SK-N-SH treated with all-trans-retinoic acid at 6 μM for 48 hours (cell line): ENCODE measurements around the gene TRIM71.

Source experiments
- ATAC-seq: fragments of 200-7000 bp; cut with Tn5 transposase; 3 replicates; pipeline ENCODE4 v1.9.1; 2020; ENCODE audit warnings: mild to moderate bottlenecking, moderate library complexity
- BACH2 ChIP-seq: fragments of 250-450 bp; sonication (Bioruptor Pico); IDR thresholded peaks from 2 replicates; pipeline ENCODE4 v1.9.0; 2021; ENCODE audit warnings: mild to moderate bottlenecking, borderline replicate concordance
- CSDC2 ChIP-seq: fragments of 250-450 bp; sonication (Bioruptor Pico); IDR thresholded peaks from 2 replicates; pipeline ENCODE4 v1.5.0; 2020; ENCODE audit warnings: mild to moderate bottlenecking, moderate library complexity
- ESRRG ChIP-seq: fragments of 250-450 bp; sonication (Bioruptor Pico); IDR thresholded peaks from 2 replicates; pipeline ENCODE4 v1.6.1; 2021; ENCODE audit warnings: mild to moderate bottlenecking
- ISL1 ChIP-seq: fragments of 250-450 bp; sonication (Bioruptor Pico); IDR thresholded peaks from 2 replicates; pipeline ENCODE4 v2.1.2; 2022; ENCODE audit warnings: mild to moderate bottlenecking, moderate library complexity
- OSR1 ChIP-seq: fragments of 250-450 bp; sonication (Bioruptor Pico); IDR thresholded peaks from 2 replicates; pipeline ENCODE4 v1.8.0; 2022; ENCODE audit warnings: moderate library complexity, mild to moderate bottlenecking, inconsistent platforms
- PATZ1 ChIP-seq: fragments of 250-450 bp; sonication (Bioruptor Pico); IDR thresholded peaks from 2 replicates; pipeline ENCODE4 v1.8.0; 2020; ENCODE audit warnings: mild to moderate bottlenecking, moderate library complexity, borderline replicate concordance
- POU6F1 ChIP-seq: fragments of 250-450 bp; sonication (Bioruptor Pico); IDR thresholded peaks from 2 replicates; pipeline ENCODE4 v1.8.0; 2021; ENCODE audit warnings: low read depth, mild to moderate bottlenecking, moderate library complexity, borderline replicate concordance
- PPARA ChIP-seq: fragments of 250-450 bp; sonication (Bioruptor Pico); IDR thresholded peaks from 2 replicates; pipeline ENCODE4 v1.5.0; 2020; ENCODE audit warnings: mild to moderate bottlenecking, borderline replicate concordance
- RARB ChIP-seq: fragments of 250-450 bp; sonication (Bioruptor Pico); IDR thresholded peaks from 2 replicates; pipeline ENCODE4 v1.8.0; 2021; ENCODE audit warnings: mild to moderate bottlenecking, moderate library complexity
- SNAI2 ChIP-seq: fragments of 250-450 bp; sonication (Bioruptor Pico); IDR thresholded peaks from 2 replicates; pipeline ENCODE4 v1.5.0; 2020; ENCODE audit warnings: mild to moderate bottlenecking, moderate library complexity
- TCF4 ChIP-seq: fragments of 250-450 bp; sonication (Bioruptor Pico); IDR thresholded peaks from 2 replicates; pipeline ENCODE4 v1.8.0; 2021; ENCODE audit warnings: mild to moderate bottlenecking, moderate library complexity, borderline replicate concordance
- ZC3H10 ChIP-seq: fragments of 250-450 bp; sonication (Bioruptor Pico); IDR thresholded peaks from 2 replicates; pipeline ENCODE4 v1.5.1; 2021; ENCODE audit warnings: mild to moderate bottlenecking, moderate library complexity
- ZFP3 ChIP-seq: fragments of 250-450 bp; sonication (Bioruptor Pico); IDR thresholded peaks from 2 replicates; pipeline ENCODE4 v1.5.0; 2020; ENCODE audit warnings: mild to moderate bottlenecking, moderate library complexity
- ZFP30 ChIP-seq: fragments of 450-650 bp; formaldehyde crosslinking; IDR thresholded peaks from 2 replicates; pipeline ENCODE4 v1.5.0; 2022; ENCODE audit warnings: mild to moderate bottlenecking, moderate library complexity
- ZNF565 ChIP-seq: fragments of 450-650 bp; formaldehyde crosslinking; conservative IDR thresholded peaks from 2 replicates; pipeline ENCODE4 v1.5.0; 2020; ENCODE audit warnings: low read depth, mild to moderate bottlenecking, moderate library complexity
- ZNF70 ChIP-seq: fragments of 450-650 bp; formaldehyde crosslinking; IDR thresholded peaks from 2 replicates; pipeline ENCODE4 v1.5.0; 2020; ENCODE audit warnings: mild to moderate bottlenecking, moderate library complexity
- ZNF8 ChIP-seq: fragments of 450-650 bp; formaldehyde crosslinking; IDR thresholded peaks from 2 replicates; pipeline ENCODE4 v1.5.0; 2020; ENCODE audit warnings: mild to moderate bottlenecking, moderate library complexity
- TF ChIP-seq, protein P1 (sequence below): fragments of 250-450 bp; sonication (Bioruptor Pico); IDR thresholded peaks from 2 replicates; pipeline ENCODE4 v1.5.0; 2020; ENCODE audit warnings: mild to moderate bottlenecking, moderate library complexity
- TF ChIP-seq, protein P2 (sequence below): fragments of 250-450 bp; sonication (Bioruptor Pico); IDR thresholded peaks from 2 replicates; pipeline ENCODE4 v1.5.1; 2021; ENCODE audit warnings: mild to moderate bottlenecking, moderate library complexity

TRIM71 gene

GRCh38 chr3:32825601-32826375 lies 8.0 kb downstream of the TRIM71 start (continued):
- TF ChIP-seq PATZ1 (CRISPR knock-in tag) (no peak), OSR1 (no peak), TCF4 (no peak), ZFP30 (no peak), CSDC2 (CRISPR knock-in tag) (no peak)
- TF ChIP-seq, all 23 proteins: peak for 0

GRCh38 chr3:32831062-32831461 lies 13.3 kb downstream of the TRIM71 start:
- no peak for TF ChIP-seq CSDC2 (CRISPR knock-in tag)
- TF ChIP-seq SNAI2 (CRISPR knock-in tag) = no peak
- TF ChIP-seq ZNF565 (CRISPR knock-in tag) = no peak
- no peak for ATAC-seq

GRCh38 chr3:32831791-32832190 lies 14.0 kb downstream of the TRIM71 start:
- ATAC-seq = no peak
- TF ChIP-seq POU6F1 (CRISPR knock-in tag) (no peak), SNAI2 (CRISPR knock-in tag) (no peak), ZNF8 (no peak), PATZ1 (CRISPR knock-in tag) (no peak), ZC3H10 (CRISPR knock-in tag) (no peak), ESRRG (CRISPR knock-in tag) (no peak), ZNF565 (CRISPR knock-in tag) (no peak), RARB (CRISPR knock-in tag) (no peak), ZFP3 (no peak), ISL1 (CRISPR knock-in tag) (no peak), PPARA (CRISPR knock-in tag) (no peak), BACH2 (CRISPR knock-in tag) (no peak), ZNF70 (CRISPR knock-in tag) (no peak)
- TF ChIP-seq, protein P1, sequence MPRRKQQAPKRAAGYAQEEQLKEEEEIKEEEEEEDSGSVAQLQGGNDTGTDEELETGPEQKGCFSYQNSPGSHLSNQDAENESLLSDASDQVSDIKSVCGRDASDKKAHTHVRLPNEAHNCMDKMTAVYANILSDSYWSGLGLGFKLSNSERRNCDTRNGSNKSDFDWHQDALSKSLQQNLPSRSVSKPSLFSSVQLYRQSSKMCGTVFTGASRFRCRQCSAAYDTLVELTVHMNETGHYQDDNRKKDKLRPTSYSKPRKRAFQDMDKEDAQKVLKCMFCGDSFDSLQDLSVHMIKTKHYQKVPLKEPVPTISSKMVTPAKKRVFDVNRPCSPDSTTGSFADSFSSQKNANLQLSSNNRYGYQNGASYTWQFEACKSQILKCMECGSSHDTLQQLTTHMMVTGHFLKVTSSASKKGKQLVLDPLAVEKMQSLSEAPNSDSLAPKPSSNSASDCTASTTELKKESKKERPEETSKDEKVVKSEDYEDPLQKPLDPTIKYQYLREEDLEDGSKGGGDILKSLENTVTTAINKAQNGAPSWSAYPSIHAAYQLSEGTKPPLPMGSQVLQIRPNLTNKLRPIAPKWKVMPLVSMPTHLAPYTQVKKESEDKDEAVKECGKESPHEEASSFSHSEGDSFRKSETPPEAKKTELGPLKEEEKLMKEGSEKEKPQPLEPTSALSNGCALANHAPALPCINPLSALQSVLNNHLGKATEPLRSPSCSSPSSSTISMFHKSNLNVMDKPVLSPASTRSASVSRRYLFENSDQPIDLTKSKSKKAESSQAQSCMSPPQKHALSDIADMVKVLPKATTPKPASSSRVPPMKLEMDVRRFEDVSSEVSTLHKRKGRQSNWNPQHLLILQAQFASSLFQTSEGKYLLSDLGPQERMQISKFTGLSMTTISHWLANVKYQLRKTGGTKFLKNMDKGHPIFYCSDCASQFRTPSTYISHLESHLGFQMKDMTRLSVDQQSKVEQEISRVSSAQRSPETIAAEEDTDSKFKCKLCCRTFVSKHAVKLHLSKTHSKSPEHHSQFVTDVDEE (CRISPR knock-in tag) = no peak
- TF ChIP-seq, protein P2, sequence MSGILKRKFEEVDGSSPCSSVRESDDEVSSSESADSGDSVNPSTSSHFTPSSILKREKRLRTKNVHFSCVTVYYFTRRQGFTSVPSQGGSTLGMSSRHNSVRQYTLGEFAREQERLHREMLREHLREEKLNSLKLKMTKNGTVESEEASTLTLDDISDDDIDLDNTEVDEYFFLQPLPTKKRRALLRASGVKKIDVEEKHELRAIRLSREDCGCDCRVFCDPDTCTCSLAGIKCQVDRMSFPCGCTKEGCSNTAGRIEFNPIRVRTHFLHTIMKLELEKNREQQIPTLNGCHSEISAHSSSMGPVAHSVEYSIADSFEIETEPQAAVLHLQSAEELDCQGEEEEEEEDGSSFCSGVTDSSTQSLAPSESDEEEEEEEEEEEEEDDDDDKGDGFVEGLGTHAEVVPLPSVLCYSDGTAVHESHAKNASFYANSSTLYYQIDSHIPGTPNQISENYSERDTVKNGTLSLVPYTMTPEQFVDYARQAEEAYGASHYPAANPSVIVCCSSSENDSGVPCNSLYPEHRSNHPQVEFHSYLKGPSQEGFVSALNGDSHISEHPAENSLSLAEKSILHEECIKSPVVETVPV = no peak
- TF ChIP-seq, all 23 proteins: peak for 0

- TF ChIP-seq ZNF8 = no peak
- ATAC-seq = no peak
Observed at GRCh38 chr3:32832193-32832592, 14.4 kb downstream of the TRIM71 start.
